Liver (tissue), 9 donors: Measurements from ENCODE around the gene ABCA3. TPM values are rescaled to one million over a fixed set of nuclear protein-coding genes. Genes with fewer than 3 reads are reported as not detected.

Experiments
- DNase-seq: peaks from one replicate; pipeline ENCODE4 v3.0.0-alpha.2; 2017; ENCODE audit warnings: low spot score
- H3K27ac ChIP-seq, 2 donors: one replicate each; pipeline ENCODE4 v1.7.0; 2013; ENCODE audit warnings: inconsistent platforms in 2 of 2, low read length in 2 of 2, control low read depth in 1 of 2, low read depth in 1 of 2, mild to moderate bottlenecking in 1 of 2
- H3K27me3 ChIP-seq, 4 donors: one replicate each; pipeline versions ENCODE4 v1.6.1 to v1.7.0; 2013; ENCODE audit warnings: low read length in 3 of 4, inconsistent platforms in 1 of 4, mild to moderate bottlenecking in 1 of 4, moderate library complexity in 1 of 4; ENCODE audit not compliant: control insufficient read depth in 4 of 4, insufficient read depth in 4 of 4
- H3K36me3 ChIP-seq, 4 donors: one replicate each; pipeline versions ENCODE4 v1.6.1 to v1.7.0; 2013; ENCODE audit warnings: low read length in 3 of 4, mild to moderate bottlenecking in 3 of 4, low read depth in 1 of 4, moderate library complexity in 1 of 4; ENCODE audit not compliant: control insufficient read depth in 4 of 4, insufficient read depth in 3 of 4
- H3K4me1 ChIP-seq, 4 donors: one replicate each; pipeline versions ENCODE4 v1.6.1 to v1.7.0; 2013; ENCODE audit warnings: low read length in 3 of 4, mild to moderate bottlenecking in 3 of 4, moderate library complexity in 1 of 4; ENCODE audit not compliant: control insufficient read depth in 4 of 4, insufficient read depth in 4 of 4
- H3K4me3 ChIP-seq, 3 donors: one replicate each; pipeline versions ENCODE4 v1.6.1 to v1.7.0; 2013; ENCODE audit warnings: low read length in 3 of 3, control low read depth in 1 of 3, low read depth in 1 of 3, mild to moderate bottlenecking in 1 of 3
- H3K9ac ChIP-seq, 2 donors: one replicate each; pipeline ENCODE4 v1.7.0; 2013; ENCODE audit warnings: low read length in 2 of 2, mild to moderate bottlenecking in 2 of 2, moderate library complexity in 2 of 2, control low read depth in 1 of 2, low read depth in 1 of 2
- H3K9me3 ChIP-seq, 4 donors: one replicate each; pipeline versions ENCODE4 v1.6.1 to v1.7.0; 2013; ENCODE audit warnings: low read length in 3 of 4; ENCODE audit not compliant: control insufficient read depth in 4 of 4
- EGR1 ChIP-seq, 2 donors: IDR thresholded peaks; 2 replicates each; pipeline ENCODE4 v1.6.1; 2016 to 2018; ENCODE audit warnings: antibody characterized with exemption in 2 of 2, low read depth in 2 of 2
- GABPA ChIP-seq, 2 donors: IDR thresholded peaks in 1 of 2; conservative IDR thresholded peaks in 1 of 2; 2 replicates each; pipeline ENCODE4 v1.6.1; 2016; ENCODE audit warnings: antibody characterized with exemption in 2 of 2, mild to moderate bottlenecking in 1 of 2, moderate library complexity in 1 of 2
- HNF4A ChIP-seq, 2 donors: conservative IDR thresholded peaks; 2 replicates each; pipeline ENCODE4 v1.6.1; 2016; ENCODE audit warnings: antibody characterized with exemption in 2 of 2, mild to moderate bottlenecking in 2 of 2
- HNF4G ChIP-seq: IDR thresholded peaks from 2 replicates; pipeline ENCODE4 v1.6.1; 2016; ENCODE audit warnings: antibody characterized with exemption
- JUND ChIP-seq, 2 donors: IDR thresholded peaks; 2 replicates each; pipeline ENCODE4 v1.6.1; 2016; ENCODE audit warnings: antibody characterized with exemption in 2 of 2
- NR2F2 ChIP-seq: IDR thresholded peaks from 2 replicates; pipeline ENCODE4 v1.6.1; 2016; ENCODE audit warnings: antibody characterized with exemption
- RAD21 ChIP-seq, 2 donors: IDR thresholded peaks; 2 replicates each; pipeline ENCODE4 v1.6.1; 2016; ENCODE audit warnings: antibody characterized with exemption in 2 of 2, mild to moderate bottlenecking in 2 of 2
- RXRA ChIP-seq, 2 donors: IDR thresholded peaks; 2 replicates each; pipeline ENCODE4 v1.6.1; 2017 to 2018; ENCODE audit warnings: antibody characterized with exemption in 2 of 2, mild to moderate bottlenecking in 1 of 2
- SP1 ChIP-seq: IDR thresholded peaks from 2 replicates; pipeline ENCODE4 v1.6.1; 2018; ENCODE audit warnings: antibody characterized with exemption, mild to moderate bottlenecking
- TAF1 ChIP-seq: conservative IDR thresholded peaks from 2 replicates; pipeline ENCODE4 v1.6.1; 2016; ENCODE audit warnings: antibody characterized with exemption, mild to moderate bottlenecking
- YY1 ChIP-seq: IDR thresholded peaks from 2 replicates; pipeline ENCODE4 v1.6.1; 2016; ENCODE audit warnings: antibody characterized with exemption, mild to moderate bottlenecking
- WGBS: extraction: QIAGEN DNeasy Blood & Tissue Kit; methylation state at CpG from one replicate; pipeline ENCODE4 v1.1.7; 2013; 5-methylcytosine and 5-hydroxymethylcytosine counted together
- polyA plus RNA-seq, 2 donors: library from polyadenylated mRNA; stranded (reverse) in 1 of 2; unstranded in 1 of 2; fragments of 200-250 nt in 1 of 2; fragments of >200 nt in 1 of 2; fragmentation: Nextera tagmentation in 1 of 2; extraction: Ambion mirVana in 1 of 2; gene quantifications; one replicate each; pipeline versions ENCODE4 v1.2.1 to v1.2.3, GENCODE V29; 2013 to 2015
- total RNA-seq, 2 donors: library from RNA; depleted of rRNA; stranded (reverse); fragments of >200 nt; gene quantifications; one replicate each; pipeline ENCODE4 v1.2.3, GENCODE V29; 2014
- TF ChIP-seq, protein P1 (sequence below): IDR thresholded peaks from 2 replicates; pipeline ENCODE4 v1.6.1; 2016; ENCODE audit warnings: antibody characterized with exemption, mild to moderate bottlenecking
- TF ChIP-seq, protein P2 (sequence below): IDR thresholded peaks from 2 replicates; pipeline ENCODE4 v1.6.1; 2016; ENCODE audit warnings: antibody characterized with exemption
- TF ChIP-seq, protein P3 (sequence below): fragments of 150-350 bp; IDR thresholded peaks from 2 replicates; pipeline ENCODE4 v1.5.1; 2017; ENCODE audit warnings: improper control_type of control experiment, low read depth, low read length; ENCODE audit not compliant: missing input control
- TF ChIP-seq, protein P4 (sequence below): IDR thresholded peaks from 2 replicates; pipeline ENCODE4 v1.6.1; 2016; ENCODE audit warnings: antibody characterized with exemption
- donor health status: healthy.
- donor health status: healthy.
- donor health status: healthy.
- donor health status: healthy.
- donor health status: healthy.

Gene ABCA3
- total and polyA plus RNA-seq, 4 donors, result 0.47 to 1.1 (median 0.77) TPM

DNA sequence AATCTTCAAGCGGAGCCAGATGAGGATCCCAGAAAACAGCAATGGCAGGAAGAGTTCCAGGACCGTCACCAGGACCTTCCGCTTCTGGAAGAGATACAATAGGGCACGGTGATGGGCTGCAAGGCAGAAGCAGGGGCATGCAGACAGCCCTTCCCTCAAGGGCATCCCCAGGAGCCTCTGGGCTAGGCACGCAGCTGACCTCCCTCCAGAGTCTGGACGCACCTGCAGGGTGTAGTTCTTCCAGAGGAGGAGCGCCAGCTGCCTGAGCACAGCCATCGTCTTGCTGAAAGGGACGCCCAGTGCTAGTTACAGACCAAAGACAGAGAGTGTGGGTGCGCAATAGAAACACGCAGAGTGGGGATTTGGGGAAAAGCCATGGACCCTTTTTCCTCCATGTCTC, 14.3 kb downstream of the ABCA3 start:
- Histone ChIP-seq H3K9me3 (no peaks in the 10 kb centered on the region), H3K4me3 (no peak overlapping the region), H3K27me3 (no peaks in the 10 kb centered on the region), H3K4me1 (no peaks in the 10 kb centered on the region), H3K9ac (no peak overlapping the region), H3K27ac (no peak overlapping the region), H3K36me3 (no peaks in the 10 kb centered on the region)
- WGBS, result 93% methylated on average over 11 of the region's 11 CpGs
- TF ChIP-seq, protein P1, sequence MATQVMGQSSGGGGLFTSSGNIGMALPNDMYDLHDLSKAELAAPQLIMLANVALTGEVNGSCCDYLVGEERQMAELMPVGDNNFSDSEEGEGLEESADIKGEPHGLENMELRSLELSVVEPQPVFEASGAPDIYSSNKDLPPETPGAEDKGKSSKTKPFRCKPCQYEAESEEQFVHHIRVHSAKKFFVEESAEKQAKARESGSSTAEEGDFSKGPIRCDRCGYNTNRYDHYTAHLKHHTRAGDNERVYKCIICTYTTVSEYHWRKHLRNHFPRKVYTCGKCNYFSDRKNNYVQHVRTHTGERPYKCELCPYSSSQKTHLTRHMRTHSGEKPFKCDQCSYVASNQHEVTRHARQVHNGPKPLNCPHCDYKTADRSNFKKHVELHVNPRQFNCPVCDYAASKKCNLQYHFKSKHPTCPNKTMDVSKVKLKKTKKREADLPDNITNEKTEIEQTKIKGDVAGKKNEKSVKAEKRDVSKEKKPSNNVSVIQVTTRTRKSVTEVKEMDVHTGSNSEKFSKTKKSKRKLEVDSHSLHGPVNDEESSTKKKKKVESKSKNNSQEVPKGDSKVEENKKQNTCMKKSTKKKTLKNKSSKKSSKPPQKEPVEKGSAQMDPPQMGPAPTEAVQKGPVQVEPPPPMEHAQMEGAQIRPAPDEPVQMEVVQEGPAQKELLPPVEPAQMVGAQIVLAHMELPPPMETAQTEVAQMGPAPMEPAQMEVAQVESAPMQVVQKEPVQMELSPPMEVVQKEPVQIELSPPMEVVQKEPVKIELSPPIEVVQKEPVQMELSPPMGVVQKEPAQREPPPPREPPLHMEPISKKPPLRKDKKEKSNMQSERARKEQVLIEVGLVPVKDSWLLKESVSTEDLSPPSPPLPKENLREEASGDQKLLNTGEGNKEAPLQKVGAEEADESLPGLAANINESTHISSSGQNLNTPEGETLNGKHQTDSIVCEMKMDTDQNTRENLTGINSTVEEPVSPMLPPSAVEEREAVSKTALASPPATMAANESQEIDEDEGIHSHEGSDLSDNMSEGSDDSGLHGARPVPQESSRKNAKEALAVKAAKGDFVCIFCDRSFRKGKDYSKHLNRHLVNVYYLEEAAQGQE, result no peak
- TF ChIP-seq TAF1 (no peak), GABPA (IDR thresholded peaks at IDR 0.05 in 1 of 2, conservative IDR thresholded peaks at IDR 0.05 in 1 of 2) (no peak), JUND (IDR thresholded peaks at IDR 0.05) (no peak), HNF4G (no peak), SP1 (no peak), RXRA (IDR thresholded peaks at IDR 0.05) (no peak)
- no peak for DNase-seq

DNA sequence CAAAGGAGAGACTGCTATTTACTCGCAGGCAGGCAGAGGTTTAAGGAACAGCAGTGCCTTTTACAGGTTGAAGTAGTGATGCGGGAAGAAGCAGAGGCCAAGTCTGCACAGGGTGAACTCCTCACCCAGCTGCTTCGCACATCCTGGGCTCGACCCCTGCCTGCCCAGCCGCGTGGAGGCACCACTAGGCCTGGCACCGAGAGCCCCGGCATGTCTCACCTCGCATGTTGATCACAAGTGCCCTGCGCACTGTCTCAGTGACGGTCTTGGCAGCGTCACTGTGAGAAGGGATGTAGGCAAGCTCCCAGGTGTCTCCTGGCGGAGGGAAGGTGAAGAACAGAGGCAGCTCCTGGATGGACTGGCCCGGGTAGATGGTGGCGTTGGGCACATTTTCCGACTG, 14.7 kb downstream of the ABCA3 start:
- TF ChIP-seq, protein P1, result no peak
- TF ChIP-seq, protein P2, sequence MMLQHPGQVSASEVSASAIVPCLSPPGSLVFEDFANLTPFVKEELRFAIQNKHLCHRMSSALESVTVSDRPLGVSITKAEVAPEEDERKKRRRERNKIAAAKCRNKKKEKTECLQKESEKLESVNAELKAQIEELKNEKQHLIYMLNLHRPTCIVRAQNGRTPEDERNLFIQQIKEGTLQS, result no peak
- TF ChIP-seq GABPA (IDR thresholded peaks at IDR 0.05 in 1 of 2, conservative IDR thresholded peaks at IDR 0.05 in 1 of 2) (no peak), HNF4A (conservative IDR thresholded peaks at IDR 0.05) (no peak), YY1 (no peak), HNF4G (no peak), RXRA (IDR thresholded peaks at IDR 0.05) (no peak), NR2F2 (no peak), TAF1 (no peak), EGR1 (IDR thresholded peaks at IDR 0.05; ENCODE audit: low read depth in 2 of 2) (no peak), SP1 (no peak), RAD21 (IDR thresholded peaks at IDR 0.05) (no peak), JUND (IDR thresholded peaks at IDR 0.05) (no peak)
- TF ChIP-seq, protein P3, sequence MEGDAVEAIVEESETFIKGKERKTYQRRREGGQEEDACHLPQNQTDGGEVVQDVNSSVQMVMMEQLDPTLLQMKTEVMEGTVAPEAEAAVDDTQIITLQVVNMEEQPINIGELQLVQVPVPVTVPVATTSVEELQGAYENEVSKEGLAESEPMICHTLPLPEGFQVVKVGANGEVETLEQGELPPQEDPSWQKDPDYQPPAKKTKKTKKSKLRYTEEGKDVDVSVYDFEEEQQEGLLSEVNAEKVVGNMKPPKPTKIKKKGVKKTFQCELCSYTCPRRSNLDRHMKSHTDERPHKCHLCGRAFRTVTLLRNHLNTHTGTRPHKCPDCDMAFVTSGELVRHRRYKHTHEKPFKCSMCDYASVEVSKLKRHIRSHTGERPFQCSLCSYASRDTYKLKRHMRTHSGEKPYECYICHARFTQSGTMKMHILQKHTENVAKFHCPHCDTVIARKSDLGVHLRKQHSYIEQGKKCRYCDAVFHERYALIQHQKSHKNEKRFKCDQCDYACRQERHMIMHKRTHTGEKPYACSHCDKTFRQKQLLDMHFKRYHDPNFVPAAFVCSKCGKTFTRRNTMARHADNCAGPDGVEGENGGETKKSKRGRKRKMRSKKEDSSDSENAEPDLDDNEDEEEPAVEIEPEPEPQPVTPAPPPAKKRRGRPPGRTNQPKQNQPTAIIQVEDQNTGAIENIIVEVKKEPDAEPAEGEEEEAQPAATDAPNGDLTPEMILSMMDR, result no peak
- TF ChIP-seq, protein P4, sequence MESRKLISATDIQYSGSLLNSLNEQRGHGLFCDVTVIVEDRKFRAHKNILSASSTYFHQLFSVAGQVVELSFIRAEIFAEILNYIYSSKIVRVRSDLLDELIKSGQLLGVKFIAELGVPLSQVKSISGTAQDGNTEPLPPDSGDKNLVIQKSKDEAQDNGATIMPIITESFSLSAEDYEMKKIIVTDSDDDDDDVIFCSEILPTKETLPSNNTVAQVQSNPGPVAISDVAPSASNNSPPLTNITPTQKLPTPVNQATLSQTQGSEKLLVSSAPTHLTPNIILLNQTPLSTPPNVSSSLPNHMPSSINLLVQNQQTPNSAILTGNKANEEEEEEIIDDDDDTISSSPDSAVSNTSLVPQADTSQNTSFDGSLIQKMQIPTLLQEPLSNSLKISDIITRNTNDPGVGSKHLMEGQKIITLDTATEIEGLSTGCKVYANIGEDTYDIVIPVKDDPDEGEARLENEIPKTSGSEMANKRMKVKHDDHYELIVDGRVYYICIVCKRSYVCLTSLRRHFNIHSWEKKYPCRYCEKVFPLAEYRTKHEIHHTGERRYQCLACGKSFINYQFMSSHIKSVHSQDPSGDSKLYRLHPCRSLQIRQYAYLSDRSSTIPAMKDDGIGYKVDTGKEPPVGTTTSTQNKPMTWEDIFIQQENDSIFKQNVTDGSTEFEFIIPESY, result no peak
- no peaks in the 10 kb centered on the region for H3K9me3 ChIP-seq
- no peaks in the 10 kb centered on the region for H3K4me1 ChIP-seq
- no peaks in the 10 kb centered on the region for H3K36me3 ChIP-seq
- WGBS, result 83% methylated on average over 16 of the region's 16 CpGs
- no peaks in the 10 kb centered on the region for H3K27me3 ChIP-seq
- H3K4me3 ChIP-seq, result no peak overlapping the region
- H3K27ac ChIP-seq, result no peak overlapping the region
- H3K9ac ChIP-seq, result no peak overlapping the region
- DNase-seq, result no peak
